DND-41 (cell line): Measurements from ENCODE around the gene ZFP36L2.

Experiments used
- EZH2 ChIP-seq: IDR thresholded peaks from 3 replicates; pipeline ENCODE4 v1.6.1; 2012; ENCODE audit warnings: borderline replicate concordance, low read depth, mild to moderate bottlenecking, moderate library complexity, low read length, inconsistent platforms; ENCODE audit not compliant: severe bottlenecking
- TF ChIP-seq, protein P1 (sequence below): IDR thresholded peaks from 2 replicates; pipeline ENCODE4 v1.5.1; 2012; ENCODE audit warnings: borderline replicate concordance, low read length, moderate library complexity, mild to moderate bottlenecking; ENCODE audit not compliant: poor library complexity, severe bottlenecking; ENCODE audit errors: extremely low read depth

DNA sequence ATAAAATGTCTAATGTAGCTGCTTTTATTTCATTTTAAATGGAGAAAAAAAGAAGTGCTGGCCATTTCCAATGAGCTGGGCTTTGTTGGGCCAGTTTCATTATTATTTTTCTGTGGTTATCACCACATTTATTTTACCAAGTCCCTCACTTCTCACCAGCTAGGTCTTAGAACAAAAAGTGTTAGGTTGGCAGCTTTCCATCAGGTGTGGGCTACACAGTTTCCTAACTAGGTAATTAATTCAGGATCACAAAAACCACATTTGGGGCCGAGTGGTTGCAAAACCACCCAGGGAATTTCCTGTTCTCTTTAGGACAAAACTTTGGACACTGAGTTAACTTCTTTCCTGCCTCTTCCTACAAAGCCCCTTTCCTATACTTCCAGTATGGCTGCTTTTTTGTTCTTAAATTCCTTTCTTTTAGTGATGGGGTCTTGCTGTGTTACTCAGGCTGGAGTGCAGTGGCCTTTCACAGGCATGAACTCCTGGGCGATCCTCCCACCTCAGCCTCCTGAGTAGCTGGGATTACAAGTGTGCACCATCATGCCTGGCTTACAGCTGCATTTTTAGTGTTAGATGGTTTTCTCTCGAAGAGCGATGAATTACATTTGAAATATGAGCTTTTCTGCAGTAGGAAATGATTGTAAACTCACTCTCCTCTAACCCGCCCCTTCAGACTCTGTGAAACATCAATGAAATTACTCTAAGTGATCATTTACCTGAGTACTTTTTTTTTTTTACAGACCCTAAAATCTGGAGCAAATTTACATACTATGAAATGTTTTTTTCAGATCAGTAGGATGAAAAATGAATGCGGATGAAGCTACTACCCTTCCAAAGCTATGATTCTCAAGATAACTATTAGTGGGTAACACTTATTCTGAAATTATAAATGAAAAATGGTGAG, 2.6 kb upstream of the ZFP36L2 start:
- TF ChIP-seq EZH2 = no peak
- TF ChIP-seq, protein P1, sequence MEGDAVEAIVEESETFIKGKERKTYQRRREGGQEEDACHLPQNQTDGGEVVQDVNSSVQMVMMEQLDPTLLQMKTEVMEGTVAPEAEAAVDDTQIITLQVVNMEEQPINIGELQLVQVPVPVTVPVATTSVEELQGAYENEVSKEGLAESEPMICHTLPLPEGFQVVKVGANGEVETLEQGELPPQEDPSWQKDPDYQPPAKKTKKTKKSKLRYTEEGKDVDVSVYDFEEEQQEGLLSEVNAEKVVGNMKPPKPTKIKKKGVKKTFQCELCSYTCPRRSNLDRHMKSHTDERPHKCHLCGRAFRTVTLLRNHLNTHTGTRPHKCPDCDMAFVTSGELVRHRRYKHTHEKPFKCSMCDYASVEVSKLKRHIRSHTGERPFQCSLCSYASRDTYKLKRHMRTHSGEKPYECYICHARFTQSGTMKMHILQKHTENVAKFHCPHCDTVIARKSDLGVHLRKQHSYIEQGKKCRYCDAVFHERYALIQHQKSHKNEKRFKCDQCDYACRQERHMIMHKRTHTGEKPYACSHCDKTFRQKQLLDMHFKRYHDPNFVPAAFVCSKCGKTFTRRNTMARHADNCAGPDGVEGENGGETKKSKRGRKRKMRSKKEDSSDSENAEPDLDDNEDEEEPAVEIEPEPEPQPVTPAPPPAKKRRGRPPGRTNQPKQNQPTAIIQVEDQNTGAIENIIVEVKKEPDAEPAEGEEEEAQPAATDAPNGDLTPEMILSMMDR = no peak
